H1 (cell line): ENCODE results near the gene ZWILCH. TPM values are rescaled to one million over a fixed set of nuclear protein-coding genes. Genes with fewer than 3 reads are reported as not detected.

Experiments used
- EZH2 ChIP-seq: fragments of 200-600 bp; sonication (generic); IDR thresholded peaks from 2 replicates; pipeline ENCODE4 v1.7.1; 2012; ENCODE audit warnings: low read depth, mild to moderate bottlenecking, moderate library complexity, low read length, inconsistent platforms; ENCODE audit not compliant: severe bottlenecking
- RFX5 ChIP-seq: IDR thresholded peaks from 2 replicates; pipeline ENCODE4 v1.6.1; 2011; ENCODE audit warnings: low read depth, low read length, improper control_type of control experiment, borderline replicate concordance
- TCF12 ChIP-seq: IDR thresholded peaks from 2 replicates; pipeline ENCODE4 v1.6.1; 2011; ENCODE audit warnings: low read depth, mild to moderate bottlenecking, low read length
- polyA plus RNA-seq, 7 experiments: library from polyadenylated mRNA; depleted of rRNA in 3 of 7; stranded (reverse) in 5 of 7; unstranded in 2 of 7; fragments of >200 nt in 5 of 7; fragments of 200-250 nt in 2 of 7; gene quantifications; 1 replicate in 5 of 7; 2 replicates in 1 of 7; 4 replicates in 1 of 7; pipeline versions ENCODE4 v1.2.1 to v1.2.3, GENCODE V29; 2011 to 2013; ENCODE audit warnings: missing spikeins in 2 of 7, mixed read lengths in 2 of 7
- total RNA-seq: library from RNA; stranded (reverse); fragmentation: NEBNext Ultra II Directional; extraction: Animal tissue kit (Norgen Biotek cat#: 25700); gene quantifications from 2 replicates; pipeline ENCODE4 v1.2.1, GENCODE V29; 2021
- TF ChIP-seq, protein P1 (sequence below): IDR thresholded peaks from 2 replicates; pipeline ENCODE4 v1.6.1; 2012; ENCODE audit warnings: low read length, inconsistent platforms
- TF ChIP-seq, protein P2 (sequence below), 3 experiments: IDR thresholded peaks; 1 replicate in 2 of 3; 2 replicates in 1 of 3; pipeline versions ENCODE4 v1.5.1 to v1.6.1; 2011; ENCODE audit warnings: low read length in 3 of 3, mild to moderate bottlenecking in 3 of 3, inconsistent platforms in 2 of 3, low read depth in 1 of 3, moderate library complexity in 1 of 3; ENCODE audit not compliant: insufficient read depth in 1 of 3; ENCODE audit errors: control extremely low read depth in 1 of 3

ZWILCH gene
- total and polyA plus RNA-seq, 2 of the 8 experiments (the other 6 are each of a cell fraction or from before 2014, with no cell fraction given) = 18.1 to 61.5 TPM

DNA sequence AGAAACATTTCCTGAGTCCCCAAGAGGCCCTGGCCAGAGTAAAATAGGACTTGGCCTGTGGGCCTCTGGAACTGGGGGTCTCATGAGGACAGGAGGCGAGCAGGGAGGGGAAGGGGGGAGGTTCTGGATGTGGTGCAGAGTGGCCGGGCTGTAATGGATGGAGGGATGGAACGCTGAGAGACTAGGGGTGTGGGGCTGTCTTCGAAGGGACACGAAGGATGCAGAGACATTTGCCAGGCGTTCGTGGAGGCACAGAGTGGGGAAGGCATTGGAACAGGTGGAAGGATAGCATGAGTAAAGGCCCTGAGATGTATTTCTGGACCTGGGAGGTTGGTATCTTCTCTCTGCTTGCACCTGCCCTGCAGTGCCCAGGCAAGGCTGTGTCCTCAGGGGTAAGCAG lies 62.8 kb downstream of the ZWILCH start (continued):
- no peak for TF ChIP-seq EZH2
- TF ChIP-seq, protein P1, sequence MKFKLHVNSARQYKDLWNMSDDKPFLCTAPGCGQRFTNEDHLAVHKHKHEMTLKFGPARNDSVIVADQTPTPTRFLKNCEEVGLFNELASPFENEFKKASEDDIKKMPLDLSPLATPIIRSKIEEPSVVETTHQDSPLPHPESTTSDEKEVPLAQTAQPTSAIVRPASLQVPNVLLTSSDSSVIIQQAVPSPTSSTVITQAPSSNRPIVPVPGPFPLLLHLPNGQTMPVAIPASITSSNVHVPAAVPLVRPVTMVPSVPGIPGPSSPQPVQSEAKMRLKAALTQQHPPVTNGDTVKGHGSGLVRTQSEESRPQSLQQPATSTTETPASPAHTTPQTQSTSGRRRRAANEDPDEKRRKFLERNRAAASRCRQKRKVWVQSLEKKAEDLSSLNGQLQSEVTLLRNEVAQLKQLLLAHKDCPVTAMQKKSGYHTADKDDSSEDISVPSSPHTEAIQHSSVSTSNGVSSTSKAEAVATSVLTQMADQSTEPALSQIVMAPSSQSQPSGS = no peak
- TF ChIP-seq RFX5 = no peak
- TF ChIP-seq, protein P2, sequence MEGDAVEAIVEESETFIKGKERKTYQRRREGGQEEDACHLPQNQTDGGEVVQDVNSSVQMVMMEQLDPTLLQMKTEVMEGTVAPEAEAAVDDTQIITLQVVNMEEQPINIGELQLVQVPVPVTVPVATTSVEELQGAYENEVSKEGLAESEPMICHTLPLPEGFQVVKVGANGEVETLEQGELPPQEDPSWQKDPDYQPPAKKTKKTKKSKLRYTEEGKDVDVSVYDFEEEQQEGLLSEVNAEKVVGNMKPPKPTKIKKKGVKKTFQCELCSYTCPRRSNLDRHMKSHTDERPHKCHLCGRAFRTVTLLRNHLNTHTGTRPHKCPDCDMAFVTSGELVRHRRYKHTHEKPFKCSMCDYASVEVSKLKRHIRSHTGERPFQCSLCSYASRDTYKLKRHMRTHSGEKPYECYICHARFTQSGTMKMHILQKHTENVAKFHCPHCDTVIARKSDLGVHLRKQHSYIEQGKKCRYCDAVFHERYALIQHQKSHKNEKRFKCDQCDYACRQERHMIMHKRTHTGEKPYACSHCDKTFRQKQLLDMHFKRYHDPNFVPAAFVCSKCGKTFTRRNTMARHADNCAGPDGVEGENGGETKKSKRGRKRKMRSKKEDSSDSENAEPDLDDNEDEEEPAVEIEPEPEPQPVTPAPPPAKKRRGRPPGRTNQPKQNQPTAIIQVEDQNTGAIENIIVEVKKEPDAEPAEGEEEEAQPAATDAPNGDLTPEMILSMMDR (IDR thresholded peaks at IDR 0.05; ENCODE audit: control extremely low read depth in 1 of 3, insufficient read depth in 1 of 3, low read depth in 1 of 3, low read length in 3 of 3) = no peak
- TF ChIP-seq TCF12 = no peak
- TF ChIP-seq, all 59 proteins: peak for 0
